Superior temporal gyrus (tissue), 1 donor: ENCODE data around the gene GMPPA.

ENCODE experiments used
- DNase-seq: peaks from one replicate; pipeline ENCODE4 v3.0.0-alpha.2; 2016; ENCODE audit errors: extremely low spot score

The GMPPA gene

GRCh38 chr2:219485201-219485580 is 13.5 kb upstream of the GMPPA start:
- DNase-seq = no peak

DNA sequence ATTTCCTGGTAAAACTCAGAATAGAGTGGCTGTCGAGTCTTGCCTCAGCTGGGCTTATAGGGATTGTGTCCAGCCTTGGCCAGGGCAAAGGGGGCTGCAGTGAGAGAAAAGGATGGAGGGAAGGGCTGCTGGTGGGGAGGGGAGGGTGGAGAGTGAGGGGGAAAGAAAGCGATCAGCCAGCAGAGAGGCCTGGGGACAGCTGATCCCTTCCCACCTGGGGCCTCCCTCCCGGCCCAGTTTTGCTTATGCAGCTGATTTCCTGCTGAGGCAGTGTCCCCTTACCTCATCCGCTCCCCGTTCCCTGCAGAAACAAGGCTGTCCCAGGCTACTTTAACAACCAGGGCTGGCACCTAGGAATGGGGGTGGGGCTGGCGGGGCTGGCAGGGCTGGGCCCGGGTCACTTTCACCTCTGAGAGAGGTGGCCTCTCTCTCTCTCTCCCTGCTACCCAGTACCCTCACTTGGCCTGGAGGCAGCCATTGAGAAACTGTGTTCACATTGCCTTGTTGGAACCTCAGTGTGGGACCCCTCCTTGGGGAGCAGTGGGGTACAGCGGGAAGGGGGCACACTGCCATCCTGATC is 12.2 kb upstream of the GMPPA start:
- DNase-seq = no peak

DNA sequence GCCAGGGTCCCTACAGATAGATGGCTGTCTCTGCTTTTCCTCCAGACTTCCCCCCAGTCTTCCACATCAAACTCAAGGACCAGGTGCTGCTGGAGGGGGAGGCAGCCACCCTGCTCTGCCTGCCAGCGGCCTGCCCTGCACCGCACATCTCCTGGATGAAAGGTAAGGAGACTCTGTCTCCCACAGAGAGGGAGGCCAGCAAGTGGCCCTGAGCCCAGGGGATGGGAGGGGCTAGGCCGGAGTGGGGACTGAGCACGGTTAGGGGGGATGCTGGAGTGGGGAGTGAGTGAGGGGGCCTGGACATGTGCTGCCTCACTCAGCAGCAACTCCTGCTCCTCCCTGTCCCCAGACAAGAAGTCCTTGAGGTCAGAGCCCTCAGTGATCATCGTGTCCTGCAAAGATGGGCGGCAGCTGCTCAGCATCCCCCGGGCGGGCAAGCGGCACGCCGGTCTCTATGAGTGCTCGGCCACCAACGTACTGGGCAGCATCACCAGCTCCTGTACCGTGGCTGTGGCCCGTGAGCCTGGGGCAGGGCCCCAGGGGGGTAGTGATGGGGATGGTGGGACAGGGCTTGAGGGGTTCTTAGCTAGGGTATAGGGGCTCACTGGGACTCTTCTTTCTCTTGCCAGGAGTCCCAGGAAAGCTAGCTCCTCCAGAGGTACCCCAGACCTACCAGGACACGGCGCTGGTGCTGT is 10.4 kb upstream of the GMPPA start:
- DNase-seq = no peak

- no peak for DNase-seq
Observed at GRCh38 chr2:219488844-219489194, 9.9 kb upstream of the GMPPA start.

- no peak for DNase-seq
Observed at GRCh38 chr2:219489315-219489714, 9.4 kb upstream of the GMPPA start.

DNA sequence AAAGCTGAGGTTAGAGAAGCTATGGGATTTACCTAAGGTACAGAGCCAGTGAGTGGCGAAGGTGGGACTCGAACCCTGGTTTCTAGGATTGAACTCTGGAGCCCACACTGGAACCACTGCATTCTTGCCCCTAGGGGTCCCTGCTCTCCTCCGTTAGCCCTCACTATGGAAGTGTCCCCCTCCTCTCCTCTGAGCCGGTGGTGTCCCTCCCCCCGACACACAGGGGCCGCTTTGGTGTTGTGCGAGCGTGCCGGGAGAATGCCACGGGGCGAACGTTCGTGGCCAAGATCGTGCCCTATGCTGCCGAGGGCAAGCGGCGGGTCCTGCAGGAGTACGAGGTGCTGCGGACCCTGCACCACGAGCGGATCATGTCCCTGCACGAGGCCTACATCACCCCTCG is 8.5 kb upstream of the GMPPA start:
- DNase-seq = no peak

- no peak for DNase-seq
Observed at GRCh38 chr2:219490600-219491130, 8.0 kb upstream of the GMPPA start.

DNA sequence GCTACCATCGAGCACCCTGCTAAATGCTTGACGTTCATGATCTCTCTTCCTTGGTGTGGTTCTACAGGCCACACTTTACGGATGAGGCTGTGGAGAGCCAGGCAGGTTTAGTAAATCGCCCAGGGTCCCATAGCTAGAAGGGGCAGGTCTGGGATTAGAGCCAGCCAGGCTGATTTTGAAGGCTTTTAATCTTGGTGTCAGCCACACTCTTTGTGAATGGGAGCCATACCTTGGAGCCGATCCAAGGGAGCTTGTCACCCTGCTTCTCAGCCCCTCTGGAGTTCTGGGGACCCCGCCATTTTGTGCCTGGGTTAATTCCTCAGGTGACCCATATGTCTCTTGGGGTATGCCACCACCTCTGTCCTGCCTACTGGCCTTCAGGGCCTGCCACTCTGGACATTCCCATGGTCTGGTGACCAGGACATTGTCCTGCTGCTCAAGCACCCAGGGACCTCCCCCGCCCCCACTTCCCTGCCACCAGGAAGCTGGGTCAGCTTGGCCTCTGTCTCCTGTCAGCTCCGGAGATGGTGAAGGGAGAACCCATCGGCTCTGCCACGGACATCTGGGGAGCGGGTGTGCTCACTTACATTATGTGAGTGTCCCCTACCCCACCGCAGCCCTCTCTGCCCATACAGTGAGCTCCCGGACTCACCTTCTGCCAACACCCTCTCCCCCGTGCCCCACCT is 7.3 kb upstream of the GMPPA start:
- DNase-seq = no peak

GRCh38 chr2:219492575-219492974 is 6.1 kb upstream of the GMPPA start:
- no peak for DNase-seq

GRCh38 chr2:219493086-219493485 is 5.6 kb upstream of the GMPPA start:
- no peak for DNase-seq

GRCh38 chr2:219494952-219495530 is 3.6 kb upstream of the GMPPA start:
- no peak for DNase-seq

GRCh38 chr2:219495531-219496122 is 3.1 kb upstream of the GMPPA start:
- DNase-seq = peak; percentile 75

GRCh38 chr2:219496247-219496824 is 2.4 kb upstream of the GMPPA start:
- no peak for DNase-seq

DNA sequence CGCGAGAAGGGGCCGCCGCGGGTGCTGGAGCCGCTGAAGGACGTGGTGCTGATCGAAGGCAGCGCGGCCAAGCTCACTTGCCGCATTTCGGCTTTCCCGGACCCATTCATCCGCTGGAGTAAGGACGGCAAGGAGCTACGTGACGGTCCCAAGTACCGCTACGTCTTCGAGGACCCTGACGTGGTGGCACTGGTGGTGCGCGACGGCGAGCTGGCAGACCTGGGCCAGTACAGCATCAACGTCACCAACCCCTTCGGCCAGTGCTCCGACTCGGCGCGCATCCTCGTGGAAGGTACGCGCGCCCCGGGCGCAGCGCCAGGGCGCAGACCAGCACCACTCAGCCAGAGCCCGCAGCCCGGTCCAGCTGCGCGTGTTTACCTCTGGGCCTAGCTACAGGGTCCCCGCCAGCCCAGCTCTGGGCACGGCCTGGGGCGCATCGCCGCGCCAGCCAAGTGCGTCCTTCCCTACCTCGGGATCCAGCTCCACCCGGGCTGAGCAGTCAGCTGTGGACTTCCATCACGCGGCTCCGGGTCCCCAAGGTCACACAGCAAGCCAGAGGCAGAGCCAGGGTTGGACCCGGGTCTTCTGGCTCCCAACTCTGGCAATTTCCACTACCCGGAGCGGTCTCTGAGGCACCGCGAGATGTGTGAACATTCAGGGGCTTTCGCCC is 1.7 kb upstream of the GMPPA start:
- DNase-seq = no peak

DNA sequence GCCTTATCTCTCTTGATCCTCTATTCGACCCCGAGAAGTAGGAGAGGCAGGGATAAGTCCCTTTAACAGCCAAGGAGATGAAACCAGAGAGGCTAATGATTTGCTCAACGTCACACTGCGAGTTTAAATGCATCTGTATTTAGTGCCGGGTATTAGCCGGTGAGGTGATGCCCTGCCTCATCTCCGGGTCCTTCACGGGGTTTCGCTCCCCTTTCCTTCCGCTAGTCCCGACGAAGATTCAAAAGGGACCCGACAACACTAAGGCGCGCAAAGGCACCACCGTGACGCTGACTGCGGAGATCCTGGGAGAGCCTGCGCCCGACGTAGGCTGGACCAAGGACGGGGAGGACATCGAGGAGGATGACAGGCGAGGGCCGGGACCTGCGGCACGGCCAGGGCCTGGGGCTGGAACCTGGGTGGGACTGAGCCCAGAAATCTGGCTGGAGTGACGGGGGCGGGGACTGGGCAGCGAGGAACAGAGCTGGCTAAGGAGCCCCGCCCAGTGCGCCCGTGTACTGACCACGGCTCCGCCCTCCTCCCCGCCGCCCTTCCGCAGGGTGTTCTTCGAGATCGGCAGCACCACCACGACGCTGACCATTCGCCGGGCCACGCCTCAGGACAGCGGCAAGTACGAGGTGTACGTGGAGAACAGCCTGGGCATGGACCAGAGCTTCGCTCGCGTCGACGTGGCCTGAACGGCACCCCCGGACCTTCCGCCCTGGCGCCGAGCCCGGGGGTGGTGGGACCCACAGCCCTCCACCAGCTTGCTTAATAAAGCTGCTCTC is 1.0 kb upstream of the GMPPA start:
- no peak for DNase-seq

DNA sequence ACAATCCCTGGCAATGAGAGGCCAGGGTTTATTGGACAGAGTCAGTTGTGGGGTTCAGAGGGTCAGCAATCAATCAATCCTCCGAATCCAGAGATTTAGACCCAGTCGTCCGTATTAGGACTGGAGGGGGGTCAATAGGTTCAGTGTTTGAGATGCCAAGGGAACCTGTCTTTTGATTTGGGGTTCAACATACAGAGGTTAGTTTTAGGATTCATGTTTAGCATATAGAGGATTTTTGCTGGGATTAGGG is 292 bp downstream of the GMPPA start:
- DNase-seq = no peak

DNA sequence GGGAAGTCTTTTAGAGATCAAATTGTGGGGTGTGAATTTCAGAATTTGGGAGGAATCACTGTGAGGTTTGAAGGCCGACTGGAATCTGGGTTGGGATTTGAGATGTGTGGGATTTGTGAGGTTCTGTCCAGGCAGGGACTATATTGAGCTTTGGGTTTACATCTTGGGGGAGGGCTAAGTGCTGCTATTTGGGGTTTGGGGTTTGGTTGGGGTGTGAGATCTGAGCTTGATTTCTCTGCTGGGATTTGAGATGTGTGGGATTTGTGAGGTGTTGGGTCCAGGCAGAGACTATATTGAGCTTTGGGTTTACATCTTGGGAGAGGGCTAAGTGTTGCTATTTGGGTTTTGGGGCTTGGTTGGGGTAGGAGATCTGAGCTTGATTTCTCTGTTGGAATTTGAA is 864 bp downstream of the GMPPA start:
- no peak for DNase-seq

DNA sequence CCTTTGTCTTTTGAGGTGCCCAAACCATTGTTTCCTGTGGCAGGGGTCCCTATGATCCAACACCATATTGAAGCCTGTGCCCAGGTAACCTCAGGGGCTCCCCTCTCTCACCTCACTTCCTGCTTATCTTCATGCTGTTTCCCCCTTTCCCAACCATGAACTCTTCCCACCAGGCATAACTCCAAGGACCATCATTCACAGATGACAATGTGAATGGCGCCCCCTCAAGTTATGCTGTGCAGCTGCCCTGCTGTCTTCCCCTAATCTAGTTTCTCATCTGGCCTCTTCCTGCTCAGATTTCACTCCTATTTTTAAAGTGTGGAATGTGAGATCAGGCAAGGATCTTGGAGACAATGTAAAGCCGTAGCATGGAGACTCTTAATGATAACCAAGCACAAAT is 1.4 kb downstream of the GMPPA start:
- DNase-seq = no peak

DNA sequence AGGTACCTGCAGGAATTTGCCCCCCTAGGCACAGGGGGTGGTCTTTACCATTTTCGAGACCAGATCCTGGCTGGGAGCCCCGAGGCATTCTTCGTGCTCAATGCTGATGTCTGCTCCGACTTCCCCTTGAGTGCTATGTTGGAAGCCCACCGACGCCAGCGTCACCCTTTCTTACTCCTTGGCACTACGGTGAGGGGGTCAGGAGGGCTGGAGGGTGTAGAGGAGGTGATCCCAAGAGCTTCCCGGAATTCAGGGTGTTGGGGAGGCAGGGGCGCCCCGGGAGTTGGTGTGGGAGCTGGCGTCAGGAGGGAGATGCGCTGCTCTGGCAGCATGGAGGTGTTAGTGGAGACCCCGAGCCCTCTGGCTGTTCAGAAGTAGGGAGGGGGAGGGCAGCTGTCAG is 3.2 kb downstream of the GMPPA start:
- DNase-seq = no peak

DNA sequence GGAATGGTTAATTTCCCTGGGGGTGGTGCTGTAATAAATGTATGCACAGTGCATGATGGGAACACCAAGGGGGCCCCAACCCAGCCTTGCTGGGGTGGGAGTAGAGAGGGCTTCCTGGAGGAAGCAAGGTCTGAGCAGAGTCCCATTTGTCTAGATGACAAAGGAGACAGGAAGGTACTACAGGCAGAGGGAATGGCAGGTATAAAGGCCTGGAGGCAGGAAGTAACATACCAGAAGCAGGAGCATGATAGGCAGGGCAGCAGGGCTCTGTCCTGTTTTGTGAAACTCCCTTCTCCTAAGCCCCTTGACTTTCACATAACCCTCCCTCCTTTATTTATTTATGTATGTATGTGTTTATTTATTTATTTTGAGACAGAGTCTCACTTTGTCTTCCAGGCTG is 3.9 kb downstream of the GMPPA start:
- DNase-seq = no peak

DNA sequence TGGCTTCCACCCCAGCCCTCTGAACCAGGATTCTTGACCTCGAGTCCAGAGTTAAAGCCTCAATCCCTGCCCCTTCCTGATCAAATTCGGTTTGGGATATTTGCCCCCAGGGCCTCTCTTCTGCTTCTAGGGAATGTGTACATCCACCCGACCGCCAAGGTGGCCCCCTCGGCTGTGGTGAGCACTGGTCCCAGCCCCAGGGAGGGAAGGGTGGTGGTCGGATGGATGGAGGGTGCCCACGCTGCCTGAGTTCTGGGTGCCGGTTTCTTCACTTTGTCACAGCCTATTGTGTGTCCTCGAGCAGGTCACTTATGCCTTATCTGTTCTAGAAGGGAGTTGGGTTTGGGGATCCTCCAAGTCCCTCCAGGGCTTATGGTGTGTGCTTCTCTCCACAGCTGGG is 6.9 kb downstream of the GMPPA start:
- no peak for DNase-seq
